ENCODE measurements around the gene B3GNT5. TPM values are rescaled to one million over a fixed set of nuclear protein-coding genes. Genes with fewer than 3 reads are reported as not detected.

B3GNT5 gene
- total RNA-seq, 2 donors from 2014 or later, result 5.4 to 5.6 TPM

DNA sequence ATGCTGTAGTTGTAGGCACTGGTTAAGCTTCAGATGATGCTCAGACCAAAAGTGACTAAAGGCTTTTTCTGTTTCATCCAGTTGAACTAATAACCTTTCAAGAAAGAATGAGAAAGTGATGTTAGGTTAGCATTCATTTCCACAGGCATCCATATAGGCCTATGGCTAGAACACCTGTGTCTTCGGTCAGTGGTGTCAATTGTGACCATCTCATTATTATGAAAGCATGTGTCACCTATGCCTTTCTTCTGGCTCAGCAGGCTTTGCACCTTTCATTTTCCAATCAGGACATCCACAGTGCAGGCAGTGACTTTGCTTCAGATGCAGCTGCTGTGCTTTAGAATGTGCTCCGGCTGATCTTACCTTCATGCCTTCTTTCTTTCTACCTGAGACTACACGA is 57.9 kb downstream of the B3GNT5 start:
- no peaks in the 10 kb centered on the region for H3K27me3 ChIP-seq
- H3K4me1 ChIP-seq, result peaks cover 15% of the 10 kb centered on the region
- H3K4me3 ChIP-seq, result no peak overlapping the region
- 78 to 82% methylated on average over 3 of the region's 3 CpGs for WGBS, 2 donors
- intact Hi-C loops (cut with DNase I), result no loop called here
- DNase-seq, result no peak
- TF ChIP-seq, protein P1, sequence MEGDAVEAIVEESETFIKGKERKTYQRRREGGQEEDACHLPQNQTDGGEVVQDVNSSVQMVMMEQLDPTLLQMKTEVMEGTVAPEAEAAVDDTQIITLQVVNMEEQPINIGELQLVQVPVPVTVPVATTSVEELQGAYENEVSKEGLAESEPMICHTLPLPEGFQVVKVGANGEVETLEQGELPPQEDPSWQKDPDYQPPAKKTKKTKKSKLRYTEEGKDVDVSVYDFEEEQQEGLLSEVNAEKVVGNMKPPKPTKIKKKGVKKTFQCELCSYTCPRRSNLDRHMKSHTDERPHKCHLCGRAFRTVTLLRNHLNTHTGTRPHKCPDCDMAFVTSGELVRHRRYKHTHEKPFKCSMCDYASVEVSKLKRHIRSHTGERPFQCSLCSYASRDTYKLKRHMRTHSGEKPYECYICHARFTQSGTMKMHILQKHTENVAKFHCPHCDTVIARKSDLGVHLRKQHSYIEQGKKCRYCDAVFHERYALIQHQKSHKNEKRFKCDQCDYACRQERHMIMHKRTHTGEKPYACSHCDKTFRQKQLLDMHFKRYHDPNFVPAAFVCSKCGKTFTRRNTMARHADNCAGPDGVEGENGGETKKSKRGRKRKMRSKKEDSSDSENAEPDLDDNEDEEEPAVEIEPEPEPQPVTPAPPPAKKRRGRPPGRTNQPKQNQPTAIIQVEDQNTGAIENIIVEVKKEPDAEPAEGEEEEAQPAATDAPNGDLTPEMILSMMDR (IDR thresholded peaks at IDR 0.05), result no peak
- TF ChIP-seq POLR2A (IDR thresholded peaks at IDR 0.05), result no peak
- H3K36me3 ChIP-seq (replicated peaks in 1 of 2; ENCODE audit: insufficient read depth in 1 of 2, low read depth in 2 of 2), result no peaks in the 10 kb centered on the region
- H3K9me3 ChIP-seq, result no peaks in the 10 kb centered on the region
- no peak overlapping the region for H3K27ac ChIP-seq
- ATAC-seq, result no peak

DNA sequence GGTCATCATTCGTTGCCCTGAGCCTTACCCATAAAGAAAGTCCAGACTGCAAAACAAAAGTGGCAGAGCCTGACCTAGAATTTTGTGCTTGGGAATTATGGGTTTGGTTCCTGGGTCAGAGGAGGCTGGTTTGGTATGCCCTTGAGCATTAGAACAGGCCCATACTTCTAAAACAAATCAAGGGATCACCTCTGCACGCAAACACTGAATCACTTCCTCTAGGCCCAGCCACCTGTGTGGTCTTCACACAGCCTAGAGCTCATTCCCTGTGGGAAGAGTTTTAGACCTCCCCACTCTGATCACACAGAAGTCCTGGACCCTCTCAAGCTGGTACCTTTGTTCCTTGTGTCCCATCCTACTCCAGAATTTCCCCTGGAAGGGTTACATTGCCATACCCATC is 59.4 kb downstream of the B3GNT5 start:
- no peak overlapping the region for H3K4me3 ChIP-seq
- intact Hi-C loops (cut with DNase I), result no loop called here
- no peaks in the 10 kb centered on the region for H3K9me3 ChIP-seq
- TF ChIP-seq POLR2A (IDR thresholded peaks at IDR 0.05), result no peak
- TF ChIP-seq, protein P1 (IDR thresholded peaks at IDR 0.05), result no peak
- 93% methylated on average over 2 of the region's 2 CpGs for WGBS, 2 donors
- ATAC-seq (no peak), DNase-seq (no peak)
- H3K36me3 ChIP-seq (replicated peaks in 1 of 2; ENCODE audit: insufficient read depth in 1 of 2, low read depth in 2 of 2), result no peaks in the 10 kb centered on the region
- no peak overlapping the region for H3K27ac ChIP-seq
- peaks cover 2% of the 10 kb centered on the region for H3K4me1 ChIP-seq
- H3K27me3 ChIP-seq, result no peaks in the 10 kb centered on the region

DNA sequence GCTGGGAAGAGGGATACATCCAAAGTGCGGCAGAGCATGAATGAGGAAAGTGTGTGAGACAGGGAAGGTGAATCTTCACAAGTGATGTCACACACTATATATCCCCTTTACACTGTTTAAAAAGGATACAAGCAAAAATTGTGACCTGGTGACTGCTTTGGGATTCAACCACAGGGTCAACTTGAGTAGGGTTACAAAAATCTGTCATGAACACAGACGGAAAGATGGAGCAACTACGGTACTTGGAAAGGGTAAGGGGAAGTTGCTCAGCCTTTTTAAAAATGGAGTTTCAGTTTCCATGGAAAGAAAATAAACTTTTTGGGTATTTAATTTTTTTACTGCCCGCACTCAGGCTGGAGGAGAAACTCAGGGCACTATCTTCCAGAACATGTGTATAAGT is 60.3 kb downstream of the B3GNT5 start:
- ATAC-seq (no peak), DNase-seq (no peak)
- TF ChIP-seq, protein P1 (IDR thresholded peaks at IDR 0.05), result no peak
- Histone ChIP-seq H3K36me3 (replicated peaks in 1 of 2; ENCODE audit: insufficient read depth in 1 of 2, low read depth in 2 of 2) (no peaks in the 10 kb centered on the region), H3K4me1 (no peaks in the 10 kb centered on the region), H3K9me3 (no peaks in the 10 kb centered on the region), H3K27me3 (no peaks in the 10 kb centered on the region), H3K4me3 (no peak overlapping the region), H3K27ac (no peak overlapping the region)
- WGBS, 2 donors, result 79 to 93% methylated on average over 4 of the region's 4 CpGs
- intact Hi-C loops (cut with DNase I), result no loop called here

DNA sequence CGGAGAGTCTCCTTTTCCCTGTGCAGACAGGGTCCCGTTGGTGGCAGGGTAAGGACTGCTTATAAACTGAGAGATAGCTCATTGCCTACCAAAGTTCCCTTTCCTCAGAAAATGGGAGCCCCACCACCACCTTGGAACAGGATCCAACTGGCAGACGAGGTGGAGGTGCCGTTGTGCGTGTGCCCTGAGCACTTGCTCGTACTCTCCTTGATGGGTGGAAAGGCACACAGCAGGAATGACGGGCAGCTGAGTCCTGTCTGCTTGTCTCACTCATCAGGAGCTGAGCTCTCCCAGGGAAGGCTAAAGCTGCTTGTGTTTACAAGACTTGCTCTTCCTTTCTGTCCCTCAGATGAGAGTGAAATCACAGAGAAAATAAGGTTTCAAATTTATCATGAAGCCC is 60.7 kb downstream of the B3GNT5 start:
- DNase-seq, result no peak
- Histone ChIP-seq H3K27ac (no peak overlapping the region), H3K36me3 (replicated peaks in 1 of 2; ENCODE audit: insufficient read depth in 1 of 2, low read depth in 2 of 2) (no peaks in the 10 kb centered on the region), H3K9me3 (no peaks in the 10 kb centered on the region), H3K4me1 (no peaks in the 10 kb centered on the region), H3K27me3 (no peaks in the 10 kb centered on the region), H3K4me3 (no peak overlapping the region)
- WGBS, 2 donors, result 61 to 76% methylated on average over 6 to 7 of the region's 7 CpGs
- intact Hi-C loops (cut with DNase I), result no loop called here
- TF ChIP-seq, protein P1 (IDR thresholded peaks at IDR 0.05), result no peak
- TF ChIP-seq POLR2A (IDR thresholded peaks at IDR 0.05), result no peak
- no peak for ATAC-seq

DNA sequence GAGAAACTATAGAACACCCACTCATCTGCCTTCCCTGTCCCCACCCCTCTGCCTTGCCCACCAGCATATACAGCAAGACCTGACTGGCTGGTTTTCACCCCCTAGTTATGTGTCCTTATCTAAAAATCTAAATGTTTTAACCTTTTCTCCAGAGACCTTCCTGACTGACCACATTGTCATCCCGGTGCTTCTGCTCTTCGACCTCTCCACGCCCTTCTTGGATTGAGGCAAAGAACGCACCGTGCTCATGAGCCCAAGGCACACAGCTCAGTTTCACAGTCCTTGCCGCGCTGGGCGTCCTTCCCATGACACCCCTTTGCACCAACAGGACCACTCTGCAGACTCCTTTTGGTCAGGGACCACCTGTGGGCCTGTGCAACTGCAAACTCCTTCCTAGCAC is 62.7 kb downstream of the B3GNT5 start:
- H3K9me3 ChIP-seq, result no peaks in the 10 kb centered on the region
- ATAC-seq (no peak), DNase-seq (no peak)
- TF ChIP-seq, protein P1 (IDR thresholded peaks at IDR 0.05), result no peak
- no peak for TF ChIP-seq POLR2A (IDR thresholded peaks at IDR 0.05)
- whole genome bisulfite sequencing, 2 donors, result 93 to 96% methylated on average over 8 of the region's 8 CpGs
- no peaks in the 10 kb centered on the region for H3K27me3 ChIP-seq
- H3K27ac ChIP-seq, result no peak overlapping the region
- intact Hi-C loops (cut with DNase I), result no loop called here
- no peaks in the 10 kb centered on the region for H3K36me3 ChIP-seq (replicated peaks in 1 of 2; ENCODE audit: insufficient read depth in 1 of 2, low read depth in 2 of 2)
- H3K4me1 ChIP-seq, result no peaks in the 10 kb centered on the region
- H3K4me3 ChIP-seq, result no peak overlapping the region

Data from body of pancreas (tissue), 4 donors.